ENCODE data around the gene TNRC6A. TPM values are rescaled to one million over a fixed set of nuclear protein-coding genes. Genes with fewer than 3 reads are reported as not detected.

Gene TNRC6A
- total and polyA plus RNA-seq, 2 of the 13 experiments (the other 11 are each of a cell fraction or from before 2014, with no cell fraction given), result 30.9 to 43.6 TPM

GRCh38 chr16:24858219-24859041 lies 129.0 kb downstream of the TNRC6A start (continued):
- TF ChIP-seq, protein P1, sequence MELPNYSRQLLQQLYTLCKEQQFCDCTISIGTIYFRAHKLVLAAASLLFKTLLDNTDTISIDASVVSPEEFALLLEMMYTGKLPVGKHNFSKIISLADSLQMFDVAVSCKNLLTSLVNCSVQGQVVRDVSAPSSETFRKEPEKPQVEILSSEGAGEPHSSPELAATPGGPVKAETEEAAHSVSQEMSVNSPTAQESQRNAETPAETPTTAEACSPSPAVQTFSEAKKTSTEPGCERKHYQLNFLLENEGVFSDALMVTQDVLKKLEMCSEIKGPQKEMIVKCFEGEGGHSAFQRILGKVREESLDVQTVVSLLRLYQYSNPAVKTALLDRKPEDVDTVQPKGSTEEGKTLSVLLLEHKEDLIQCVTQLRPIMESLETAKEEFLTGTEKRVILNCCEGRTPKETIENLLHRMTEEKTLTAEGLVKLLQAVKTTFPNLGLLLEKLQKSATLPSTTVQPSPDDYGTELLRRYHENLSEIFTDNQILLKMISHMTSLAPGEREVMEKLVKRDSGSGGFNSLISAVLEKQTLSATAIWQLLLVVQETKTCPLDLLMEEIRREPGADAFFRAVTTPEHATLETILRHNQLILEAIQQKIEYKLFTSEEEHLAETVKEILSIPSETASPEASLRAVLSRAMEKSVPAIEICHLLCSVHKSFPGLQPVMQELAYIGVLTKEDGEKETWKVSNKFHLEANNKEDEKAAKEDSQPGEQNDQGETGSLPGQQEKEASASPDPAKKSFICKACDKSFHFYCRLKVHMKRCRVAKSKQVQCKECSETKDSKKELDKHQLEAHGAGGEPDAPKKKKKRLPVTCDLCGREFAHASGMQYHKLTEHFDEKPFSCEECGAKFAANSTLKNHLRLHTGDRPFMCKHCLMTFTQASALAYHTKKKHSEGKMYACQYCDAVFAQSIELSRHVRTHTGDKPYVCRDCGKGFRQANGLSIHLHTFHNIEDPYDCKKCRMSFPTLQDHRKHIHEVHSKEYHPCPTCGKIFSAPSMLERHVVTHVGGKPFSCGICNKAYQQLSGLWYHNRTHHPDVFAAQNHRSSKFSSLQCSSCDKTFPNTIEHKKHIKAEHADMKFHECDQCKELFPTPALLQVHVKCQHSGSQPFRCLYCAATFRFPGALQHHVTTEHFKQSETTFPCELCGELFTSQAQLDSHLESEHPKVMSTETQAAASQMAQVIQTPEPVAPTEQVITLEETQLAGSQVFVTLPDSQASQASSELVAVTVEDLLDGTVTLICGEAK (IDR thresholded peaks at IDR 0.05), result no peak
- TF ChIP-seq, protein P1 (CRISPR knock-in tag; IDR thresholded peaks at IDR 0.05), result peak; percentile 68; the same call in 1 of the 2 replicates
- TF ChIP-seq, protein P2, sequence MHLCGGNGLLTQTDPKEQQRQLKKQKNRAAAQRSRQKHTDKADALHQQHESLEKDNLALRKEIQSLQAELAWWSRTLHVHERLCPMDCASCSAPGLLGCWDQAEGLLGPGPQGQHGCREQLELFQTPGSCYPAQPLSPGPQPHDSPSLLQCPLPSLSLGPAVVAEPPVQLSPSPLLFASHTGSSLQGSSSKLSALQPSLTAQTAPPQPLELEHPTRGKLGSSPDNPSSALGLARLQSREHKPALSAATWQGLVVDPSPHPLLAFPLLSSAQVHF (CRISPR knock-in tag; IDR thresholded peaks at IDR 0.05), result peak; percentile 73; the same call in 1 of the 2 replicates
- peak; percentile 91; the same call in 1 of the 2 replicates for TF ChIP-seq ISX (CRISPR knock-in tag; conservative IDR thresholded peaks at IDR 0.05)
- TF ChIP-seq CENPT (CRISPR knock-in tag; IDR thresholded peaks at IDR 0.05; ENCODE audit: low read depth), result no peak
- 0 out of 2 replicates have a peak, but pooled peaks have one; percentile 35 for TF ChIP-seq ZNF570 (CRISPR knock-in tag; IDR thresholded peaks at IDR 0.05; ENCODE audit: borderline replicate concordance)
- peak; percentile 80; the same call in 1 of the 2 replicates for TF ChIP-seq ZNF281 (CRISPR knock-in tag; IDR thresholded peaks at IDR 0.05; ENCODE audit: borderline replicate concordance)
- no peak for TF ChIP-seq NCOA5 (CRISPR knock-in tag; IDR thresholded peaks at IDR 0.05)
- TF ChIP-seq CSRNP2 (CRISPR knock-in tag; conservative IDR thresholded peaks at IDR 0.05; ENCODE audit: low read depth), result peak; percentile 78; the same call in 1 of the 2 replicates
- TF ChIP-seq ZNF234 (CRISPR knock-in tag; conservative IDR thresholded peaks at IDR 0.05), result no peak
- no peak for TF ChIP-seq ZNF33A (CRISPR knock-in tag; IDR thresholded peaks at IDR 0.05; ENCODE audit: borderline replicate concordance)
- TF ChIP-seq ZSCAN29 (CRISPR knock-in tag; conservative IDR thresholded peaks at IDR 0.05), result no peak
- 0 out of 2 replicates have a peak, but pooled peaks have one; percentile 70 for TF ChIP-seq KLF15 (CRISPR knock-in tag; IDR thresholded peaks at IDR 0.05; ENCODE audit: borderline replicate concordance)
